ENCODE results near the gene SNAPC4. TPM values are rescaled to one million over a fixed set of nuclear protein-coding genes. Genes with fewer than 3 reads are reported as not detected.
A peak's percentile ranks its signal among the peaks of the same experiment; 100 is the strongest.

The SNAPC4 gene
- total and polyA plus RNA-seq, 8 donors: 5.8 to 14.2 (median 11.3) TPM

DNA sequence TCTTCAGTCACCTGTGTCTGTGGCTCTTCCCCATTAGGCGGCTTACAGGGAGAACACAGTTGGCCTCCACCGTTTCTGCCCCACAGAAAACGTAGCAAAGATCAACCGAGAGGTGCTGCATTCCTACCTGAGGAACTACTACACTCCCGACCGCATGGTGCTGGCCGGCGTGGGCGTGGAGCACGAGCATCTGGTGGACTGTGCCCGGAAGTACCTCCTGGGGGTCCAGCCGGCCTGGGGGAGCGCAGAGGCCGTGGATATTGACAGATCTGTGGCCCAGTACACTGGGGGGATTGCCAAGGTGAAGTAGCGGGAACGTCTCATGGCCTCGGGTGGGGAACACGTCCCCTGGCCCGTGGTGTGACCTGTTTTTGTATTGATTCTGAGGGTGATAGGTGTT, 16.9 kb upstream of the SNAPC4 start:
- H3K36me3 ChIP-seq: peaks cover 4 to 100% of the 10 kb centered on the region in 2 donors
- no peak for DNase-seq

DNA sequence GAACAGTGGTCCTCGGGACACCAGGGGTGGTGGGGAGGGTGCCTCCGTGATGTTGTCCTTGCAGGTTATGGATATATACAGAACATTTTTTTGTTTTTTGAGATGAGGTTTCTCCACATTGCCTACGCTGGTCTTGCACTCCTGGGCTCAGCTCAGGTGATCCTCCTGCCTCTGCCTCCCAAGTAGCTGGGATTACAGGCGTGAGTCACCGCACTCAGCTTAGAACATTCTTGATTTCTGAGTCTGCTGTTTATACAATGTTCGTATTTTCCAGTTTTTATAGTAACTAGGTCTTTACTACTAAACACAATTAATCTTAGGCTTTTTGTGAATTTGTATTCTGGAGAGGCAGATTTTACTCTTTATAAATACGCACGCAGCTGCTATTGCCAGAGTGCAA, 16.5 kb upstream of the SNAPC4 start:
- TF ChIP-seq CTCF (IDR thresholded peaks at IDR 0.05): no peak
- no peak overlapping the region for H3K27ac ChIP-seq
- ATAC-seq (no peak), DNase-seq (no peak)
- H3K36me3 ChIP-seq: peaks cover 4 to 96% of the 10 kb centered on the region in 2 donors
- intact Hi-C loops (cut with DNase I): no loop called here
- H3K9me3 ChIP-seq: no peaks in the 10 kb centered on the region
- no peak overlapping the region for H3K4me3 ChIP-seq
- peaks cover 4 to 9% of the 10 kb centered on the region in 2 donors for H3K4me1 ChIP-seq
- no peaks in the 10 kb centered on the region for H3K27me3 ChIP-seq

More for the DNA sequence above, 16.9 kb upstream of the SNAPC4 start:
- Histone ChIP-seq H3K27ac (no peak overlapping the region), H3K4me1 (peaks cover 0 to 4% of the 10 kb centered on the region in 2 donors), H3K27me3 (no peaks in the 10 kb centered on the region), H3K9me3 (no peaks in the 10 kb centered on the region), H3K4me3 (no peak overlapping the region)
- no peak for ATAC-seq
- TF ChIP-seq CTCF (IDR thresholded peaks at IDR 0.05): no peak
- intact Hi-C loops (cut with DNase I): no loop called here

DNA sequence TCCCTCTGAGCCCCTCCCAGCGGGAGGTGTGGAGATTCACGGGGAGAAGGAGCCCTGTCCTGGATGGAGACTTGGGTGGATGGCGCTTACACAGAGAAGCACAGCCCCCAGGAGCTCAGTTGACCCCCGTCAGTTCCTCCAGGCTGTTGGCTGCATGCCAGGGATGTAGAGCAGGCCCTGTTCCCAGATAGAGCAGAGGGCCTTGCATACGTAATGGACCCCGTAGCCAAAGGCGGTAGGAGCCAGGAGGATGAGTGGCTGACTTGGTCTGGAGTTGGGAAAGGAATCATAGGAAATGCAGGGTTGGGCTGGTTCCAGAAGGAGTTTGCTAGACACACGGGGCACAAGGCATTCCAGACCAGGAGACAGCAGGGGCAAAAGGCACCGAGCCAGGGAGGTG, 13.0 kb upstream of the SNAPC4 start:
- H3K27me3 ChIP-seq: no peaks in the 10 kb centered on the region
- peaks cover 4 to 61% of the 10 kb centered on the region in 2 donors for H3K36me3 ChIP-seq
- intact Hi-C loops (cut with DNase I): no loop called here
- peaks cover 20 to 32% of the 10 kb centered on the region in 2 donors for H3K4me1 ChIP-seq
- no peak overlapping the region for H3K27ac ChIP-seq
- H3K4me3 ChIP-seq: no peak overlapping the region
- DNase-seq (no peak), ATAC-seq (no peak)
- no peaks in the 10 kb centered on the region for H3K9me3 ChIP-seq
- no peak for TF ChIP-seq CTCF (IDR thresholded peaks at IDR 0.05)

DNA sequence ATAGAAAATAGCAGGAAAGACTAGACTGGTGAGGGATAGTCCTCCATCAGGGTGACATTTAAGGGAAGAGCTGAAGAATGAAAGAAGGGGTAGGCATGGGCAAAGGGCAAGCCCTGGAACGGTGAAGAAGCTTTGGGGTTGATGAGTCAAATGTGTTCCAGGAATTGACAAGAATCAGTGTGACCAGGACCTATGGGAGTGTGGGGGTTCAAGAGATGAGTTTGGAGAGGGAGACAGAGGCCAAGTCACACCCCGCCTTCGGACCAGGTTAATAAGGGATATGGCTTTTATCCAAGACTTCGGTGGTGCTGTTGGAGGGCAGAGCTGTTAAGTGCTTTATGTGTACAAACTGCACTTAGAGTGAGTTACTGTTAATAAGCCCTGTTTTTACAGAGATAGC, 11.4 kb upstream of the SNAPC4 start:
- peaks cover 20 to 32% of the 10 kb centered on the region in 2 donors for H3K4me1 ChIP-seq
- no peaks in the 10 kb centered on the region for H3K27me3 ChIP-seq
- no peak for TF ChIP-seq CTCF (IDR thresholded peaks at IDR 0.05)
- no peaks in the 10 kb centered on the region for H3K9me3 ChIP-seq
- peak overlapping the region; percentile 73 to 97 for H3K4me3 ChIP-seq
- ATAC-seq (no peak), DNase-seq (no peak)
- no peak overlapping the region for H3K27ac ChIP-seq
- H3K36me3 ChIP-seq: peaks cover 2 to 61% of the 10 kb centered on the region in 2 donors
- intact Hi-C loops (cut with DNase I): no loop called here

- intact Hi-C loops (cut with DNase I): no loop called here
- Histone ChIP-seq H3K4me1 (peaks cover 20 to 32% of the 10 kb centered on the region in 2 donors), H3K27ac (peak within 1 kb of the TSS; percentile 71 to 86), H3K9me3 (no peaks in the 10 kb centered on the region), H3K27me3 (no peaks in the 10 kb centered on the region), H3K4me3 (peak within 1 kb of the TSS; percentile 73 to 97), H3K36me3 (peaks cover 0 to 61% of the 10 kb centered on the region in 2 donors)
- ATAC-seq: peak; percentile 93
- DNase-seq: peak; percentile 89 to 99 (median 94)
- TF ChIP-seq CTCF (IDR thresholded peaks at IDR 0.05): no peak
These were observed 10.7 kb upstream of the SNAPC4 start, which contains the start of the genes ENTR1 and PMPCA for GRCh38 chr9:136410500-136411287. Gene ENTR1, minus strand, starts transcription at chr9:136410614. Its CDS starts 217 bp downstream, at chr9:136410397. Gene PMPCA, plus strand, starts transcription at chr9:136410658. Its CDS starts 11 bp downstream, at chr9:136410669.

Measured in left lung (tissue), 10 donors.